ENCODE measurements around the gene ZDHHC18.
"Not testable (repeated sequence)": the region's sequence is repeated elsewhere in the genome, so short reads cannot be mapped to it uniquely, and the experiment has no call there.

The ZDHHC18 gene

DNA sequence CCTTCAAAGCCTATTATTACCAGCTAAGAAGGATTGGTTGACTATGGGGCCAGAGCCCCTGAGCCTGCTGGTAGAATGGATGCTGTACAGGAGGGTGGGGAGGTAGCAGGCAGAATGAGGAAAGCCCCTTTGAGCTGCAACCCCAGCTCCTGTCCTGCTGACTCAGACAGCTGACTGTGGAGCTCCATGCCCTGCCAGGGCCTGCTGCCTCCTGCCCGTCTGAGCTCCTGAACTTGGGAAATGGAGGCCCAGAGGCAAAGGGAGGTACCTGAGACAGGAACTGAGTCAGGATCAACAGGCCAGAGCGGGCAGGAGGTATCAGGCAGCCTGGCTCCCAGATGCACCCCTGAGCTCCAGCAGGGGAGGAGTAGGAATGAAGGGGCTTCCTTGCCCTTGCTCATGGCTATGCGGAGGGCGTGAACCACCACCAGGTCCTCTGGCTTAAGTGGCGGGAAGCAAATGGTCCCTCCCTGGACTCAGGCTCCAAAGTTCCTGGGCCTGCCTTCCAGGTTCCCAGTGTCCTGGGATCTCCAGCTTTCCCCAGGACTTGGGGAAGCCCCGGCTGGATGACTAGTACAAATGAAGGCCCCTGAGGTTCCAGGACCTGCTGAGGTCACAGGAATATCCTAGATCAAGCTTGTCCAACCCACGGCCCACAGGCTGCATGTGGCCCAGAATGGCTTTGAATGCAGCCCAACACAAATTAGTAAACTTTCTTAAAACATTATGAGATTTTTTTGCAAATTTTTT is 32.6 kb downstream of the ZDHHC18 start:
- no peak for DNase-seq

DNA sequence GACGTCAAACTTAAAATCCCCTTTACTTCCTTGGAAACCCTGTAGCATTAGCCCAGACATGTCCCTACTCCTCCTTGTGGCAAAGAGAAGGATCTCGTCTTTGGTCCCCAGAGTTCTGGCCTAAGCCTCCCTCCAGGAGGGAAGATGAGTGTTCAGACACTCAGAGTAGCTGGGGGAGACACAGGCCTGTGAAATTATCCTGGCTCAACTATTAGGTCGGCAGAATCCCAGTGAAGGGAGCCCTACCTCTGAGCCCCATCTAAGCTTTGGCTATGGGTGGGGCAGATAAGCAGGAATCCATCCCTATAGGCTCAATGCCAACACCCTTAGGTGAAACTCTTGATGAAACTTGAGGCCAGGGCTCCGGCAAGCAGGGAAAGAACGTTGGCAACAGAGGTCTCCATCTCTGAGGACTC is 34.8 kb downstream of the ZDHHC18 start:
- DNase-seq, result no peak

DNA sequence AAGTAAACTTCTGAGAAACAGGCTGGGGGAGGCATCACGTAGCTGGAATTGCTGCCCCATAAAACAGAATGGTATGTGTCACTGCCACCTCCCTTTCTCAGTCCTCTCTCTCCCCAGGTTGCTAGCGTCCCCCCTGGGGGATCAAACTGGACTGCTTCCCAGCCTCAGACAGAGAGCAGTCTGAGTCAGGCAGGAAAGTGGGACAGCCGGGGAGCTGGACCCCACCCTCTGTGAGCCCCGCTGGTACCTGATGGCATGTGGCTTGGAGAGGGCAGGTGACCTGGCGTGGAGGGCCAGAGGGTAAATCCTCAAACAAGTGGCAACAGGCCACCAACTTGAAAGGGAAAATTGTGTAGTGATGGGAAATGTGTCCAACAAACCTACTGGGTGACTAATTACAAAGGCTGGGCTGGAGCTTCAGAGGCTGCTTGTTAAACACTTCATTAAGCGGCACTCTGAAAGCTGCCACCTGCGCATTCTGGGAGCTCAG is 35.4 kb downstream of the ZDHHC18 start:
- no peak for DNase-seq

DNA sequence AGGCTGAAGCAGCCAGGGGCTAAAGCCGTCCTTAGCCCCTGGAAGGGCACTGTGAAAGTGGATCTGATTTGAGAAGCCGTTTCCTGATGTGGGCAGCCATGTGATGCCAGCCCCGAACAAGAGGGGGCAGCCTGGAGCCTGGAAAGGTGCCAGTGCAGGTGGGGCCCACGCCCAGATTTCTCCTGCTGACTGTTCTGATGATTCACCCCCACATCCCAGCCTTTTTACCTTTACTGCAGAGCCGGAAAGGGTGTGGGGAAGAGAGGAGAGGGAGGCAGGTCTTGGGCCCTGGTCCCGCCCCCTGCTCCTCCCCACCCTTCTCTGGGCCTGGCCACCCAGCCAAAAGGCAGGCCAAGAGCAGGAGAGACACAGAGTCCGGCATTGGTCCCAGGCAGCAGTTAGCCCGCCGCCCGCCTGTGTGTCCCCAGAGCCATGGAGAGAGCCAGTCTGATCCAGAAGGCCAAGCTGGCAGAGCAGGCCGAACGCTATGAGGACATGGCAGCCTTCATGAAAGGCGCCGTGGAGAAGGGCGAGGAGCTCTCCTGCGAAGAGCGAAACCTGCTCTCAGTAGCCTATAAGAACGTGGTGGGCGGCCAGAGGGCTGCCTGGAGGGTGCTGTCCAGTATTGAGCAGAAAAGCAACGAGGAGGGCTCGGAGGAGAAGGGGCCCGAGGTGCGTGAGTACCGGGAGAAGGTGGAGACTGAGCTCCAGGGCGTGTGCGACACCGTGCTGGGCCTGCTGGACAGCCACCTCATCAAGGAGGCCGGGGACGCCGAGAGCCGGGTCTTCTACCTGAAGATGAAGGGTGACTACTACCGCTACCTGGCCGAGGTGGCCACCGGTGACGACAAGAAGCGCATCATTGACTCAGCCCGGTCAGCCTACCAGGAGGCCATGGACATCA is 36.5 kb downstream of the ZDHHC18 start, which contains the start of gene SFN:
Gene SFN (plus strand): TSS at position 369 of the 904 bp plus-strand sequence. CDS start 64 bp downstream, at position 433.
- DNase-seq, result peak; percentile 65

DNA sequence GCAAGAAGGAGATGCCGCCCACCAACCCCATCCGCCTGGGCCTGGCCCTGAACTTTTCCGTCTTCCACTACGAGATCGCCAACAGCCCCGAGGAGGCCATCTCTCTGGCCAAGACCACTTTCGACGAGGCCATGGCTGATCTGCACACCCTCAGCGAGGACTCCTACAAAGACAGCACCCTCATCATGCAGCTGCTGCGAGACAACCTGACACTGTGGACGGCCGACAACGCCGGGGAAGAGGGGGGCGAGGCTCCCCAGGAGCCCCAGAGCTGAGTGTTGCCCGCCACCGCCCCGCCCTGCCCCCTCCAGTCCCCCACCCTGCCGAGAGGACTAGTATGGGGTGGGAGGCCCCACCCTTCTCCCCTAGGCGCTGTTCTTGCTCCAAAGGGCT is 37.2 kb downstream of the ZDHHC18 start:
- no peak for DNase-seq

DNA sequence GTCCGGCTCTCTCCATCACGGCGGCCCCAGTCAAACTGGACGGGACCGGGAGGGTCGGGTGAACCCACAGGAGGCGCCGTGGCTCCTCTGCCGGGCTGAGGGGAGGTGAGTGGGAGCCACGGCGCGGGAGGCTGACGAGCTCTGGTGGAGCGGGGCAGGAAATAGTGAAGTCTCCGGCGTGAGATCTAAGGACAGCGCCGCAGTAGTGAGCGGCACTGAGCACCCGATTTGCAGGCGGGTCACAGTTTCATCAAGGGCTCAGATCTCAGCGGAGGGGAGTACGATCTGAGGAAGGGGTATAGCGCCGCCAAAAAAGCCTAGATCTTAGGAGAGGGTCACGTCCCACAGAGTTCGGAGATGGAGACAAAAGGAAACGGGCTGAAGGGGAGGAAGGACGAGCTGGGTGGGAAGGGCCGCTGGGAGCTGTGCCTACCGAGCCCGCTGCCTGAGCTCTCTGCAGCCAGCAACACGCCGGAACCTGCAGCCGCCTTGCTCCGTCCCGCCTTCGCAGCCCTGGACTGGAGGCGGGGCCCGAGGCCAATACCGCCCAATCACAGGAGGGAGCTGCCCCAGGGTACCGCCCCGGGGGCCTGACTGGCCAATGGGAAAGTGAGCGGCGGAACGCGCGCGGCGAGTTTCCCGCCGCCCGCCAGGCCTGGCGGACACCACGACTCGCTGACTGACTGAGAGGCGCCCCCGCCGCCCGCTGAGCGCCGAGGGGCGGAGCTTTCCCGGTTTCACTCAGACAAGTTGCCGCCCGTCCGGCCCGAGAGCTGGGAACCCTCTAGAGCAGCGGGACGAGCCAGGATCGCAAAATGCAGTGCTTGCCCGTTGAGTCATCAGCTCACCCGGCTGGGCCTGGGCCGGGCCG is 38.4 kb downstream of the ZDHHC18 start:
- peak; percentile 96 for DNase-seq

DNA sequence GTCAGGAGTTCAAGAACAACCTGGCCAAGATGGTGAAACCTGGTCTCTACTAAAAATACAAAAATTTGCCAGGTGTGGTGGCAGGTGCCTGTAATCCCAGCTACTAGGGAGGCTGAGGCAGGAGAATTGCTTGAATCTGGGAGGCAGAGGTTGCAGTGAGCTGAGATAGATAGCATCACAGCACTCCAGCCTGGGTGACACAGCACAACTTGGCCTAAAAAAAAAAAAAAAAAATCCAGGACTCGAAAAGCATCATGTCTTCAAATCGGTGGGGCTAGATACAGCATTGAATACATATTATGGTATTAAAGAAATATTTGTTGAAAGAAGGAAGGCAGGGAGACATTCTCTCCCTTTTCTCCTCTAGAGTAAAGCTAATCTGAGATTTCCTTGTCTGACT is 46.6 kb downstream of the ZDHHC18 start:
- DNase-seq, result not testable (repeated sequence)

DNA sequence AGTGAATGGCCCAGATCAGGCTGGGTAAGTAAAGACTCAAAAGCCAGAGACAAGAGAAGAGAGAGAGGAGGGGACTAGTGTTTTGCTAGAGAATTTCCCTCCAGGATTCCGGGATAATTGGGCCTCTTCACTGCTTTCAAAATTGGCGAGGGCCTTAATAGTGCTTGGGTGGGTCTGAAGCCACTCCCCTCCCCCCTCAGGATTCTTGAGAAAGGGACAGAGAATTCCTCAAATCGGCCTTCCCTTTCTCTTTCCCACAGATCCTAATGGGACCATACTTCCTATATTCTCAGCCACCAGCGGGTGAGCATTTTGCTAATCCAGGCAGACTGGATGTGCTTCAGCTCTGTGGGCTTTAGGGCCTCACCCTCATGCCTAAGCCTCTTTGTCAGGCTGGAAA is 48.4 kb downstream of the ZDHHC18 start:
- no peak for DNase-seq

DNA sequence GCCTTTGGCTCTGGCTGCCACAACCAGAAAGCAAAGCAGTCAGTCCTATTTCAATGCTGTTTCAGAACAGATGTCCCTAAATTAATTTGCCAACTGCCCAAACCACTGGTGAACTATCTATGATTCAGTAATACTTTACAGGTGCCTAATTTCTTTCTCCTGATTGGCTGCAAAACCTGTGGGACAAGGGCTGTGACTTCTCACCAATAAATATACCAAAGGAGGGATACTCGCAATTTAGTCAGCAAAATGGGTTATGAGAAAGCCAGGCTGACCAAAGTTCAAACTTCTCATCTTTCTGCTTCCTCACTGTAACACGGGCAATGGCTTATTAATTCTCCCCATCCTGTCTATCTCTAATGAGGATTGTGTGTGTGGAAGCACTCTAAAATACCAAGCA is 50.8 kb downstream of the ZDHHC18 start:
- no peak for DNase-seq

DNA sequence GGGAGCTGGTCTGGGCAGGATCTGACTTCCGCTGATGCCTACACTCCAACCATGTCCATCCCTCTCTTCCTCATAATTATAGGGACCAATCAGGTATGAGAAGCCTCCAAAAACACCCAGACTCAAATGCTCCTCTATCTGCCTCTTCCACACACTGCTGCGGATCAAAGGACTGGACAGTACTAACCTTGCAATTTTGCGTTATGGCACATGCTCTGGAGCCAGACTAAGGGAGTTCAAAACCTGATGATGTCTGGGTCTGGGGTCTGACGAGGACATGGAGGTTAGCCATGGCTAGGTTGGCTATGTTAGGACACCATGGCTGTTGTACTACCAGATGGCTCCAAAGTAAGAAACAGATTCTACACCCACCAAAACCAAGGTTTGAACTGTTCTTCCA is 53.3 kb downstream of the ZDHHC18 start:
- DNase-seq, result no peak

DNA sequence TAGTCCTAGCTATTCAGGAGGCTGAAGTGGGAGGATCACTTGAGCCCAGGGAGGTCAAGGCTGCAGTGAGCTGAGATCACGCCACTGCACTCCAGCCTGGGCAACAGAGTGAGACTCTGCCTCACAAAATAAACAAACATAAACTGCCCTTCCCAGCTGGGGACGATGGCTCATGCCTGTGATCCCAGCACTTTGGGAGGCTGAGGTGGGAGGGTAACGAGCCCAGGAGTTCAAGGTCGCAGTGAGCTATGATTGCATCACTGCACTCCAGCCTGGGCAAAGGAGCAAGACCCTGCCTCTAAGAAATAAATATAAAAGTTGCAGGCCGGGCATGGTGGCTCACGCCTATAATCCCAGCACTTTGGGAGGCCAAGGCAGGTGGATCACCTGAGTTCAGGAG is 55.1 kb downstream of the ZDHHC18 start:
- DNase-seq, result not testable (repeated sequence)

DNA sequence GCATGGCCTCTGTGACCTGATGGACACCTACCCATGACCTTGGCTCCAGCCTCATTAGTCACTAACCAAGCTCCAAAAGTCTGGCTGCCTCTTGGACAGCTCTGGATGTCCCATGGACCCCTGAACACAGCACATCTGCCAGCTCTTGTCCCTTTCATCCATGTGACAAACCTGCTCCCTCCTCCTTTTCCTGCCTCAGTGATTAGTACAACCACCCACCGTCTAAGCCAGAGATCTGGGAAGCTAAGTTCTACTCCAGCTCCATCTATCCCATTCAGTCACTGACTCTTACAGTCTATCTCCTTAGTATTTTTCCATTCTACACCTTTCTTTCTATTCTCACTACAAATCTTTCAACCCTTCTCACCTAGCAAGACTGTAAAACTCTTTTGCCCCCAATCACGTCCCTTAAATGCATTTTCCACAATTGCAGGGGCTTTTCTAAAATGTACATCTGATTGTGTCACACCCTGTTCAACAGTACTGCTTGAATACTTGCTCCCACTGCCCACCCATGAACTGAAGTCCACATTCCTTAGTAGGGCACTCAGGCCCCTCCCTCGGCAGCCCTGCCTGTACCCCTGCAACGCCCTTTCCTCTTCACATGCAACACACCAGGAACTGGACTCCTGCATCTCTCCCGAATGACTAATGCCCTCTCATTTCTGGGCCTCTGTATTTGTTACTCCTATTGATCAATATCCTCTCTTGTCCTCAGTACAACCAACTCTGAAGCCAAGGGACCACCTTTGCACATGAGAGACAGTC is 56.4 kb downstream of the ZDHHC18 start:
- no peak for DNase-seq

DNA sequence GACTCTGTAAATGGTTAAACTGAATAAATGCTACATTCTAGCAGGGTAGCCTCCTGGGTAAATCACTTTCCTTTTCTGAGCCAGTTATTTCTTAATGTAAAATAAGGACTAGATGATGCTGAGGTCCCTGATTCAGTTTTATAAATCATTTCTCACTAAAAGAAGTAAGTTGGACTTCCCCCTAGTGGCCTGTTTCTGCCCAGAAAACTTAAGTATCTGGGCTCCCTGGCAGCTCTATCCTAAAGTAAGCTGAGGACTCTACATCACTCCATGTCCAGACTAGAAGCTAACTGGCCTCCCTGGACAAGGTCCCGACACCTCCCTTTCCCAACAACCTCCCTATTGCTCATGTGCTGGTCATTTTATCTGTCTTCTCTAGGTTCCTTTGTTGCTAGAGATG is 60.6 kb downstream of the ZDHHC18 start:
- no peak for DNase-seq

DNA sequence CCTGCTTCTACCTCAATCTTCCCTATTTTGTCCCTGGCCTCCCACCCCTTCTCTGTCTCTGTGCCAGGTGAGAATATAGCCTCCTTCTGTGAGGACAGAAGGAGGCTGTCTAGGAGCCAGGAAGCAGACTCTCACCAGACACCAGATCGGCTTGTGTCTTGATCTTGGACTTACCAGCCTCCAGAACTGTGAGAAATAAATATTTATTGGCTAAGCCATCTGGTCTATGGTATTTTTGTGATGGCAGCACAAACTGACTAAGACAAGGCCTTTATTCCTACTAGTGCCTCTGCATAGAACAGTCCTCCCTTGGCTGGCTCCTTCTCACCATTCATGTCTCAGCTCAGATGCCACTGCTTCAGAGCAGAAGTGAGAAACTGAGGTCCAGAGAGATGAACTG is 61.7 kb downstream of the ZDHHC18 start:
- DNase-seq, result no peak

DNA sequence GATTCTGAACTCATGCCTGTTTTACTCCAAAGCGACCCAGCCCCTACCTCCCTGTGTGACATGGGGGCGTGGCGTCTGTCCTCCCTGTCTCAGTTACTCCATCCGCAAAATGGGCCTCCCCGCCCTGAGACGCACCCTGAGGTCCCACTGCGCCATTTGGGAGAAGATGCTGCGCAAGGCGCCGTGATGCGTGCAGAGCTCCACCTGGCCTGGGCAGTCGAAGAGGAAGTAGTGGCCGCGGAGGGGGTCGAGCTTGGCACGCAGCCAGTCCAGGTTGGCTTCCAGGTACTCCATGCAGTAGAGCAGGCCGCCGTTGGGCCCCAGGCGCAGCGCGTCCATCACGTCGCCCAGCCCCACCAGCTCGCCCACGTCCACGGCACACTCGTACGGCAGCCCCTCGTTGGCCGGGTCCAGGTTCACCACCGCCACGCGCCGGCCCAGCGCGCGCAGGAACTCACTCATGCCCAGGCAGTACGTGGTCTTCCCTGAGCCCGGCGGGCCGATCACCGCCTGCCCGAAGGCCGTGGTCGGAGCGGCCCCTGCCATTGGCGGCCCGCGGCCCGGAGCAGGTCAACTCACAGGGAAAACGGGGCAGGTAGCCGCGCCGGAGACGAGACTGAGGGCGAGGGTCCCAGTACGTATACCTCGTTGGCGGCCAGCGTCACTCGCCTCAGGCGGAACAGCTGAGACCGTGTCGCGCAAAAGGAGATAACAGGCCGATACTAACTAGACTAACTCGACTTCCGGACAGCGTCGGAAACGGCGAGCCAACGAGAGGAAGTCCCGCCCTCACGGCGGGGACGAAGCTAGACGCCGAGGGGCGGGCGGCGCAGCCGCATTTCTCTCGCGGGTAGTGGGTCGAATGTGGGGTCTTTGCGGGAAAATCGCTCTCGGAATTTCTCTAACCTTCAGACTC is 63.3 kb downstream of the ZDHHC18 start, which contains the start of gene GPN2:
Gene GPN2 (minus strand): TSS at position 733 of the 916 bp plus-strand sequence. CDS start 187 bp downstream, at position 546.
- peak; percentile 78 for DNase-seq

DNA sequence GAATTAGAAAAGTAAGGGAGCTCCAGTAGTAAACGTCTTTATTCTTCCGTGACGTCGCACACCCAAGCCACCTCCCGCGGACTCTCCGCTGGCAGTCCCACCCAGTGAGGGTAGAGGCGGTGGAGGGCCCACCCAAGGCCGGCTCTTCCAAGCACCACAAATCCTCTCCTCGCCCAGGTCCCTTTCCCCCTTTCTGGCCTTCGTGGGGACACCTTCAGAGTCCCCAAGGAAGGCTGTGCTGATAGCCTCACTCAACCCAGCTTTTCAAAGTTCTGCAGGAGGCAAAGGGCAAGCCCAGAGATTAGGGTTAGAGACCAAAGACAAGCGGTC is 63.9 kb downstream of the ZDHHC18 start:
- DNase-seq, result no peak

DNA sequence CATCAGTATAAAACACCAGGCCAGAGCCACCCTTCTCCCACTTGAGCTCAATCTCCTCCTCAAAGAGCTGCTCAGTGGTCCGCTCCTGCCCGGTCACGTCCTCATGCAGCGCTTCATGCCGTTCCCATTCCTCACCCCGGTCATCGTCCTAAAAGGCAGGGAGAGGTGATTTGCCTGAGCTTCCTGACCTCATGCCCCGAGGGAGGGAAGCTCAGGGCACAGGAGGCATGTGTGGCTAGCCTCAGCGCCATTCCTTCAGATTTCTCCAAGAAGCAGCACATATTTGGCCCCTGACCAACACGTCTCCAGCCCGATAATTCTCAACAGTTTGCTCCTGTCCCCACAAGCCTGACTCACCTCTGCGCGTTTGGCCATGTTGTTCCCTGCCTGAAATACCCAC is 67.8 kb downstream of the ZDHHC18 start:
- no peak for DNase-seq

DNA sequence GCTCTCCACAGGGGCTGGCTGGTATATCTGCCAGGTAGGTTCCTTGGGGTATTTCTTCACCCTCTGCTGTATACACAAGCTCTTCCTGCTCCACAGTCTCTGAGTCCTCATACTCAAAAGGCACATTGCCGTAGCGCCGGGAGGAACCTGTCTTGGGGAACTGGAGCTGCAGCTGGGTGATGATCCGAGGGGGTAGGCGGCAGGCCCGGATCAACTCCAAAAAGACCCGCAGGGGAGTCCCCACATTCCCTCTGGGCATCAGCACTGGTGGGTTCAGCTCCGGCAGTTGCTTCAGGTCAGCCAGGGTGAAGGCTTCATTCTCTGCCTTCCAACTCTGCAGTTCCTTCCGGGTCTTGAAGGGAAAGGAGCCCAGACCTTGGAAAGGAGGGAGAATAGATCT is 70.9 kb downstream of the ZDHHC18 start:
- DNase-seq, result no peak

DNA sequence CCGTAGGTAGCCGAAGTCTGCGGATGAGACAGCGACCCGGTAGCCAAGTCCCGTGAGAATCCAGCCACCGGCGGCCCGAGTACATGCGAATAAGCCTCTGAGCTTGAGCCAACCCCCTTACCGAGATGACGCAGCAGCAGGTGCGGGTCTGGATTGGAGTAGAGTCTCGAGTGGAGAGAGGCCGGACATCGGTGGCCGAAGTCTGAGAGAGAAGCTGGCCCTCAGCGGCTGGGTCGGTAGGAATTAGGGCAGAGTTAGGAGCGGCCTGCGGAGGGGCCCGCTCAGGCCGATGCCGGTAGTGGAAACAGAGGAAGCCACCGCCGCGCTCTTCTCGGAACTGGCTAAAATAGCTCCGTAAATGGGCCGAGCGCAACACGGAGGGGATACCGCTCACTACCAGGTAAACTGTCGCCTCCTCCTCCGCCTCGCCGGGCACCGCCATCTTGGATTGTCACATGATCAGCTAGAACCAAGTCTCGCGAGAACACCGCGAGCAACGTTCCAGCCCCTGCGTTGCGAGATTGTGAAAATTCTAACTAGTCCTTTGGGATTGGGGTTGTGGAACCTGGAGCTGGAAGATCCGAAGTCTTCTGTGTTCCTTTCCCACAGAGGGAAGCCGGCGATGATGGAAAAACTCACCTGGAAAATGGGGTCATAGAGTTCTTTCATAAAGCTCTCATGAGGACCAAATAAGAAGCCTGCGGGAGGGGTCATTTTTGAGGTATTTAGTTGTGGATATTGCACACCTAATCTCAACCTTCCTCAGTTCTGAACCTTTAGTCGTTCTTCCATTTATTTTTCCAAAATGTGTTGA is 73.7 kb downstream of the ZDHHC18 start, which contains the start of gene GPATCH3:
Gene GPATCH3 (minus strand): TSS at position 467 of the 814 bp plus-strand sequence. CDS start 25 bp downstream, at position 442.
- DNase-seq, result peak; percentile 85

All from activated T-cell treated with anti-CD3 and anti-CD28 coated beads, Interleukin-2, amount 50 U/mL, for 1 hour (primary cell).